HepG2 (cell line): ENCODE results near the gene TIMM44. TPM values are rescaled to one million over a fixed set of nuclear protein-coding genes. Genes with fewer than 3 reads are reported as not detected.

Experiments
- CCDC6 ChIP-seq: sonication (generic); formaldehyde crosslinking; IDR thresholded peaks from 2 replicates; pipeline ENCODE4 v1.8.1; 2022; ENCODE audit warnings: mild to moderate bottlenecking, missing genetic modification reagents, moderate library complexity
- GLI4 ChIP-seq: sonication (generic); formaldehyde crosslinking; IDR thresholded peaks from 2 replicates; pipeline ENCODE4 v1.5.1; 2020; ENCODE audit warnings: missing genetic modification reagents, mild to moderate bottlenecking, moderate library complexity, borderline replicate concordance
- KDM2A ChIP-seq: sonication (generic); formaldehyde crosslinking; IDR thresholded peaks from 2 replicates; pipeline ENCODE4 v1.4.0; 2020; ENCODE audit warnings: low read depth, missing genetic modification reagents, borderline replicate concordance
- NFKB2 ChIP-seq: sonication (generic); formaldehyde crosslinking; IDR thresholded peaks from 2 replicates; pipeline ENCODE4 v1.4.0; 2020; ENCODE audit warnings: missing genetic modification reagents, borderline replicate concordance
- SALL1 ChIP-seq: sonication (generic); formaldehyde crosslinking; IDR thresholded peaks from 2 replicates; pipeline ENCODE4 v1.8.0; 2022; ENCODE audit warnings: mild to moderate bottlenecking, missing genetic modification reagents
- SMYD3 ChIP-seq: sonication (generic); formaldehyde crosslinking; IDR thresholded peaks from 2 replicates; pipeline ENCODE4 v1.8.1; 2023; ENCODE audit warnings: mild to moderate bottlenecking, missing genetic modification reagents
- ZMAT3 ChIP-seq: sonication (generic); formaldehyde crosslinking; conservative IDR thresholded peaks from 2 replicates; pipeline ENCODE4 v1.7.0; 2021; ENCODE audit warnings: missing genetic modification reagents
- ZNF230 ChIP-seq: sonication (generic); formaldehyde crosslinking; IDR thresholded peaks from 2 replicates; pipeline ENCODE4 v1.4.0; 2020; ENCODE audit warnings: mild to moderate bottlenecking, missing genetic modification reagents
- ZNF329 ChIP-seq: sonication (generic); formaldehyde crosslinking; IDR thresholded peaks from 2 replicates; pipeline ENCODE4 v1.9.0; 2021; ENCODE audit warnings: low read depth, mild to moderate bottlenecking, missing genetic modification reagents
- polyA plus RNA-seq, 8 experiments: library from polyadenylated mRNA; depleted of rRNA in 3 of 8; stranded (reverse) in 7 of 8; unstranded in 1 of 8; fragments of >200 nt; fragmentation: Illumina TruSeq in 4 of 8; extraction: Trizol in 4 of 8; gene quantifications; 2 replicates each; pipeline versions ENCODE4 v1.2.1 to v1.2.3, GENCODE V29; 2011 to 2016; ENCODE audit warnings: low read depth in 4 of 8, missing spikeins in 1 of 8, mixed read lengths in 1 of 8; ENCODE audit not compliant: insufficient read depth in 1 of 8
- total RNA-seq, 5 experiments: library from RNA; depleted of rRNA; stranded (reverse); fragments of >200 nt; fragmentation: Illumina TruSeq; extraction: Trizol; gene quantifications; 2 replicates each; pipeline ENCODE4 v1.2.3, GENCODE V29; 2016; ENCODE audit warnings: low read depth in 1 of 5
- TF ChIP-seq, protein P1 (sequence below): sonication (generic); formaldehyde crosslinking; IDR thresholded peaks from 2 replicates; pipeline ENCODE4 v1.8.0; 2023; ENCODE audit warnings: mild to moderate bottlenecking, missing genetic modification reagents
- TF ChIP-seq, protein P2 (sequence below): sonication (generic); formaldehyde crosslinking; IDR thresholded peaks from 2 replicates; pipeline ENCODE4; 2020; ENCODE audit warnings: missing genetic modification reagents, mild to moderate bottlenecking, borderline replicate concordance
- TF ChIP-seq, protein P3 (sequence below): sonication (generic); formaldehyde crosslinking; IDR thresholded peaks from 2 replicates; pipeline ENCODE4 v1.5.0; 2020; ENCODE audit warnings: mild to moderate bottlenecking, missing genetic modification reagents
- TF ChIP-seq, protein P4 (sequence below): IDR thresholded peaks from 2 replicates; pipeline ENCODE4 v1.6.1; 2016

The TIMM44 gene
- total and polyA plus RNA-seq, 2 of the 13 experiments (the other 11 are each of a cell fraction or from before 2014, with no cell fraction given) = 42.9 to 72.6 TPM

DNA sequence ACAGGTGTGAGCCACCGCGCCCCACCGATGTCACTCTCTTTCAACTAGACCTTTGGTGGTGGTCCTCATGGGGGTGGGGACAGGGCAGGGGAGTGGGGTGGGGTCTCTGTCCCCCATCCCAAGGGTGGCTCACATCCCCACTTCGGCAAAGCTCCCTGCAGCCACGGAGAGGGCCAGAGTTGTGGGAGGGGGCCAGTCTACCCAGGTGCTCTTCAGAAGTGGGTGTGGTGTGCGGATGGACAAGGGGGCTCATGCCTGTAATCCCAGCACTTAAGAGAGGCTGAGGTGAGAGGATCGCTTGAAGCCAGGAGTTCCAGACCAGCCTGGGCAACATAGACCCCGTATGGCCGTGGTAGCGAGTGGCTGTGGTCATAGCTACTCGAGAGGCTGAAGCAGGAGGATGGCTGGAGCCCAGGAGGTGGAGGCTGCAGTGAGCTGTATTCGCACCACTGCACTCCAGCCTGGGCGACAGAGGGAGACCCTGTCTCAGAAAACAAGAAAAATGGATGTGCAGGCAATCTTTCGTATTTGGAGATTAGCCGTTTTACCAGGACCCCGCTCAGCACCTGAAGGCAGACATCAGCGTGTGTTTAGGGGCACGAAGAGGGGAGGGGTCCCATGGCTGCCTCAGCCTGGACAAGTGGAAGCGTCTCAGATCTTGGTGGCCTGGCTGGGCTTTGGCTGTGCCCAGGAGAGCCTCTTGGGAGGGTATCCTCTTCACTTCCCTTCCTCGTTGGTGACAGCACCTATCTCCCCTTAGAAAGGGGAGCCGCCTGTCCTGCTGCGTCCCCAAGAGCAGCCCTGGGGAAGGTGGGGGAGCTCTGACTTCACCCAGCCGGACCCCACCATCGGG lies 28.0 kb downstream of the TIMM44 start (continued):
- TF ChIP-seq, protein P1, sequence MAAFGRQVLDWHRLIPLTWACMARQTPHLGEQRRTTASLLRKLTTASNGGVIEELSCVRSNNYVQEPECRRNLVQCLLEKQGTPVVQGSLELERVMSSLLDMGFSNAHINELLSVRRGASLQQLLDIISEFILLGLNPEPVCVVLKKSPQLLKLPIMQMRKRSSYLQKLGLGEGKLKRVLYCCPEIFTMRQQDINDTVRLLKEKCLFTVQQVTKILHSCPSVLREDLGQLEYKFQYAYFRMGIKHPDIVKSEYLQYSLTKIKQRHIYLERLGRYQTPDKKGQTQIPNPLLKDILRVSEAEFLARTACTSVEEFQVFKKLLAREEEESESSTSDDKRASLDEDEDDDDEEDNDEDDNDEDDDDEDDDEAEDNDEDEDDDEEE (CRISPR knock-in tag) = 0 out of 2 replicates have a peak, but pooled peaks have one; percentile 14
- 0 out of 2 replicates have a peak, but pooled peaks have one; percentile 3 for TF ChIP-seq SALL1 (CRISPR knock-in tag)
- TF ChIP-seq, protein P2, sequence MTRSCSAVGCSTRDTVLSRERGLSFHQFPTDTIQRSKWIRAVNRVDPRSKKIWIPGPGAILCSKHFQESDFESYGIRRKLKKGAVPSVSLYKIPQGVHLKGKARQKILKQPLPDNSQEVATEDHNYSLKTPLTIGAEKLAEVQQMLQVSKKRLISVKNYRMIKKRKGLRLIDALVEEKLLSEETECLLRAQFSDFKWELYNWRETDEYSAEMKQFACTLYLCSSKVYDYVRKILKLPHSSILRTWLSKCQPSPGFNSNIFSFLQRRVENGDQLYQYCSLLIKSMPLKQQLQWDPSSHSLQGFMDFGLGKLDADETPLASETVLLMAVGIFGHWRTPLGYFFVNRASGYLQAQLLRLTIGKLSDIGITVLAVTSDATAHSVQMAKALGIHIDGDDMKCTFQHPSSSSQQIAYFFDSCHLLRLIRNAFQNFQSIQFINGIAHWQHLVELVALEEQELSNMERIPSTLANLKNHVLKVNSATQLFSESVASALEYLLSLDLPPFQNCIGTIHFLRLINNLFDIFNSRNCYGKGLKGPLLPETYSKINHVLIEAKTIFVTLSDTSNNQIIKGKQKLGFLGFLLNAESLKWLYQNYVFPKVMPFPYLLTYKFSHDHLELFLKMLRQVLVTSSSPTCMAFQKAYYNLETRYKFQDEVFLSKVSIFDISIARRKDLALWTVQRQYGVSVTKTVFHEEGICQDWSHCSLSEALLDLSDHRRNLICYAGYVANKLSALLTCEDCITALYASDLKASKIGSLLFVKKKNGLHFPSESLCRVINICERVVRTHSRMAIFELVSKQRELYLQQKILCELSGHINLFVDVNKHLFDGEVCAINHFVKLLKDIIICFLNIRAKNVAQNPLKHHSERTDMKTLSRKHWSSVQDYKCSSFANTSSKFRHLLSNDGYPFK (CRISPR knock-in tag) = no peak
- TF ChIP-seq SMYD3 (CRISPR knock-in tag) = no peak
- no peak for TF ChIP-seq ZMAT3 (CRISPR knock-in tag)
- TF ChIP-seq ZNF230 (CRISPR knock-in tag) = no peak
- TF ChIP-seq, protein P3, sequence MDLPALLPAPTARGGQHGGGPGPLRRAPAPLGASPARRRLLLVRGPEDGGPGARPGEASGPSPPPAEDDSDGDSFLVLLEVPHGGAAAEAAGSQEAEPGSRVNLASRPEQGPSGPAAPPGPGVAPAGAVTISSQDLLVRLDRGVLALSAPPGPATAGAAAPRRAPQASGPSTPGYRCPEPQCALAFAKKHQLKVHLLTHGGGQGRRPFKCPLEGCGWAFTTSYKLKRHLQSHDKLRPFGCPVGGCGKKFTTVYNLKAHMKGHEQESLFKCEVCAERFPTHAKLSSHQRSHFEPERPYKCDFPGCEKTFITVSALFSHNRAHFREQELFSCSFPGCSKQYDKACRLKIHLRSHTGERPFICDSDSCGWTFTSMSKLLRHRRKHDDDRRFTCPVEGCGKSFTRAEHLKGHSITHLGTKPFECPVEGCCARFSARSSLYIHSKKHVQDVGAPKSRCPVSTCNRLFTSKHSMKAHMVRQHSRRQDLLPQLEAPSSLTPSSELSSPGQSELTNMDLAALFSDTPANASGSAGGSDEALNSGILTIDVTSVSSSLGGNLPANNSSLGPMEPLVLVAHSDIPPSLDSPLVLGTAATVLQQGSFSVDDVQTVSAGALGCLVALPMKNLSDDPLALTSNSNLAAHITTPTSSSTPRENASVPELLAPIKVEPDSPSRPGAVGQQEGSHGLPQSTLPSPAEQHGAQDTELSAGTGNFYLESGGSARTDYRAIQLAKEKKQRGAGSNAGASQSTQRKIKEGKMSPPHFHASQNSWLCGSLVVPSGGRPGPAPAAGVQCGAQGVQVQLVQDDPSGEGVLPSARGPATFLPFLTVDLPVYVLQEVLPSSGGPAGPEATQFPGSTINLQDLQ = no peak
- TF ChIP-seq, protein P4, sequence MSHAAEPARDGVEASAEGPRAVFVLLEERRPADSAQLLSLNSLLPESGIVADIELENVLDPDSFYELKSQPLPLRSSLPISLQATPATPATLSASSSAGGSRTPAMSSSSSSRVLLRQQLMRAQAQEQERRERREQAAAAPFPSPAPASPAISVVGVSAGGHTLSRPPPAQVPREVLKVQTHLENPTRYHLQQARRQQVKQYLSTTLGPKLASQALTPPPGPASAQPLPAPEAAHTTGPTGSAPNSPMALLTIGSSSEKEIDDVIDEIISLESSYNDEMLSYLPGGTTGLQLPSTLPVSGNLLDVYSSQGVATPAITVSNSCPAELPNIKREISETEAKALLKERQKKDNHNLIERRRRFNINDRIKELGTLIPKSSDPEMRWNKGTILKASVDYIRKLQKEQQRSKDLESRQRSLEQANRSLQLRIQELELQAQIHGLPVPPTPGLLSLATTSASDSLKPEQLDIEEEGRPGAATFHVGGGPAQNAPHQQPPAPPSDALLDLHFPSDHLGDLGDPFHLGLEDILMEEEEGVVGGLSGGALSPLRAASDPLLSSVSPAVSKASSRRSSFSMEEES (CRISPR knock-in tag) = no peak
- TF ChIP-seq KDM2A (CRISPR knock-in tag) = no peak
- TF ChIP-seq ZNF329 (CRISPR knock-in tag) = no peak
- no peak for TF ChIP-seq CCDC6 (CRISPR knock-in tag)
- TF ChIP-seq GLI4 (CRISPR knock-in tag) = no peak
- TF ChIP-seq NFKB2 (CRISPR knock-in tag) = 0 out of 2 replicates have a peak, but pooled peaks have one; percentile 27
